CD8-positive, alpha-beta memory T cell (primary cell): ENCODE data around the gene IPO9. TPM values are rescaled to one million over a fixed set of nuclear protein-coding genes. Genes with fewer than 3 reads are reported as not detected.

Source experiments
- CTCF ChIA-PET: fragments of 350-600 bp; sonication (Branson Sonifier 250); formaldehyde crosslinking; loops from one replicate; lab custom pipeline; 2021; ENCODE audit warnings: antibody characterized with exemption; lab: Charles Lee
- POLR2A ChIA-PET: fragments of 350-600 bp; sonication (Branson Sonifier 250); formaldehyde crosslinking; loops from one replicate; lab custom pipeline; 2021; ENCODE audit warnings: antibody characterized with exemption; lab: Charles Lee
- DNase-seq, 5 donors: peaks; one replicate each; pipeline versions ENCODE4 v3.0.0 to v3.0.0-alpha.2; 2020 to 2022; ENCODE audit warnings: mixed read lengths in 1 of 5
- H3K27ac ChIP-seq: one replicate; pipeline ENCODE4 v1.7.0; 2013; ENCODE audit warnings: low read depth, mild to moderate bottlenecking, low read length, moderate library complexity
- H3K27me3 ChIP-seq: 2 replicates; pipeline ENCODE4 v1.7.0; 2013; ENCODE audit warnings: low read length, mild to moderate bottlenecking; ENCODE audit not compliant: insufficient read depth, poor library complexity, severe bottlenecking
- H3K36me3 ChIP-seq: 2 replicates; pipeline ENCODE4 v1.7.0; 2013; ENCODE audit warnings: mild to moderate bottlenecking, low read length, moderate library complexity; ENCODE audit not compliant: insufficient read depth
- H3K4me1 ChIP-seq: 2 replicates; pipeline ENCODE4 v1.7.0; 2013; ENCODE audit warnings: mild to moderate bottlenecking, low read length, moderate library complexity; ENCODE audit not compliant: insufficient read depth
- H3K4me3 ChIP-seq: 2 replicates; pipeline ENCODE4 v1.7.0; 2013; ENCODE audit warnings: mild to moderate bottlenecking, low read length
- H3K9me3 ChIP-seq: 2 replicates; pipeline ENCODE4 v1.7.0; 2013; ENCODE audit warnings: mild to moderate bottlenecking, low read length
- H3K27ac Mint-ChIP-seq, 8 donors: one replicate each; pipeline ENCODE4 v1.8.0; 2020 to 2021; ENCODE audit warnings: mixed read lengths in 8 of 8, mild to moderate bottlenecking in 6 of 8, inconsistent platforms in 3 of 8, moderate library complexity in 3 of 8
- H3K27me3 Mint-ChIP-seq, 2 donors: one replicate each; pipeline ENCODE4 v1.8.0; 2020 to 2021; ENCODE audit warnings: mixed read lengths in 2 of 2, mild to moderate bottlenecking in 1 of 2, moderate library complexity in 1 of 2
- H3K36me3 Mint-ChIP-seq, 3 donors: one replicate each; pipeline ENCODE4 v1.8.0; 2020 to 2021; ENCODE audit warnings: mixed read lengths in 3 of 3, inconsistent platforms in 1 of 3, mild to moderate bottlenecking in 1 of 3
- H3K4me1 Mint-ChIP-seq, 3 donors: one replicate each; pipeline ENCODE4 v1.8.0; 2020 to 2021; ENCODE audit warnings: mixed read lengths in 3 of 3, inconsistent platforms in 1 of 3, mild to moderate bottlenecking in 1 of 3
- H3K4me3 Mint-ChIP-seq, 7 donors: one replicate each; pipeline ENCODE4 v1.8.0; 2020 to 2021; ENCODE audit warnings: mixed read lengths in 7 of 7, mild to moderate bottlenecking in 6 of 7, moderate library complexity in 4 of 7, inconsistent platforms in 2 of 7
- H3K9me3 Mint-ChIP-seq, 5 donors: one replicate each; pipeline ENCODE4 v1.8.0; 2020 to 2022; ENCODE audit warnings: mixed read lengths in 5 of 5, mild to moderate bottlenecking in 3 of 5, moderate library complexity in 2 of 5, inconsistent platforms in 1 of 5
- polyA plus RNA-seq: library from polyadenylated mRNA; unstranded; fragments of 300-500 nt; fragmentation: Illumina TruSeq; gene quantifications from one replicate; pipeline ENCODE4 v1.2.3, GENCODE V29; 2021
- total RNA-seq, 2 experiments: library from RNA; stranded (reverse); gene quantifications; one replicate each; pipeline ENCODE4 v1.2.3, GENCODE V29; 2021

IPO9 gene
- total and polyA plus RNA-seq, 3 experiments from 2014 or later, result 27.8 to 71.2 (median 65.2) TPM

GRCh38 chr1:201840490-201840889, 11.5 kb downstream of the IPO9 start:
- Histone ChIP-seq H3K27me3 (no peaks in the 10 kb centered on the region), H3K27ac (no peak overlapping the region), H3K36me3 (no peaks in the 10 kb centered on the region), H3K4me3 (no peak overlapping the region), H3K4me1 (peaks cover 3% of the 10 kb centered on the region), H3K9me3 (no peaks in the 10 kb centered on the region)
- ChIA-PET CTCF (interaction anchor here (2.7 kb wide), 1 partner anchor 11 kb away, joined by 9 read pairs; the partner anchor contains the start of gene IPO9), POLR2A (no interaction called here)
- no peak for DNase-seq
- Mint-ChIP-seq H3K36me3 (peaks cover 0 to 49% (median 3%) of the 10 kb centered on the region in 3 donors), H3K27me3 (no peaks in the 10 kb centered on the region), H3K4me3 (no peak overlapping the region), H3K27ac (peak overlapping the region in 3 of 8 donors; percentile 23 to 70 (median 36)), H3K4me1 (peaks cover 32 to 68% (median 66%) of the 10 kb centered on the region in 3 donors), H3K9me3 (no peaks in the 10 kb centered on the region)

DNA sequence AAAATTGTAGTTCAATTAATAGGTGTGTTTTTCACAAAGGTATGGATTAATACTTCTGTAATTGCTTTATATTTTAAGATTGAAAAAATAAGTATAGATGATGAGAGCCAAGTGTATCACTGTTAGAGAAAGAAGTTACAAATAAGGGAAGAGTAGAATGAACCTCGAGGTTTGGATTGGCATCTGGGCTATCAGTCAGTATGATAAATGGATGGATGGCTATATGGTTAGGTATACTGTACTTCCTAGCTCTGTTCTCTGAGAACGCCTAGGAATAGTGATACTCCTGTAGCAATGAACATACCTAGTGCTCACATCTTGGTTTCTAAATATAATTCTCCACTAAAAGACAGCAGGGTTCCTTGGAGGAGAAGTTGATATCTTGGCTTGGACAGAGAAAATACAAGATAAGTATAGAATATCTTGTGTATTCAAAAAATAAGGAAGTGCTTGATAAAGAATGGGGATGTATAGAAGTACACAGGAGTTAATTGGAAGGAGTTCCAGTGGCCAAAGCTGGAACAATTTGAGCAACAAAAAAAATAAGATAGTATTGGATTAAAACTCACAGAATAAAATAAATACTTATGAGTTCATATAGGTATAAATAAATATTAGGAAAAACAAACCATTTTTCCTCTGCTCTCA, 12.4 kb downstream of the IPO9 start:
- Histone ChIP-seq H3K27me3 (no peaks in the 10 kb centered on the region), H3K4me1 (peaks cover 3% of the 10 kb centered on the region), H3K9me3 (no peaks in the 10 kb centered on the region), H3K36me3 (no peaks in the 10 kb centered on the region), H3K27ac (no peak overlapping the region), H3K4me3 (no peak overlapping the region)
- peaks cover 31 to 68% (median 67%) of the 10 kb centered on the region in 3 donors for H3K4me1 Mint-ChIP-seq
- no peaks in the 10 kb centered on the region for H3K9me3 Mint-ChIP-seq
- no peak overlapping the region for H3K27ac Mint-ChIP-seq
- ChIA-PET CTCF (interaction anchor here (2.7 kb wide), 1 partner anchor 12 kb away, joined by 9 read pairs; the partner anchor contains the start of gene IPO9), POLR2A (no interaction called here)
- H3K4me3 Mint-ChIP-seq, result no peak overlapping the region
- DNase-seq, result no peak
- peaks cover 0 to 43% (median 3%) of the 10 kb centered on the region in 3 donors for H3K36me3 Mint-ChIP-seq
- H3K27me3 Mint-ChIP-seq, result no peaks in the 10 kb centered on the region

- H3K27ac ChIP-seq, result no peak overlapping the region
- Mint-ChIP-seq H3K27ac (peak overlapping the region in 2 of 8 donors; percentile 7 to 17), H3K4me1 (peaks cover 30 to 60% (median 59%) of the 10 kb centered on the region in 3 donors), H3K27me3 (no peaks in the 10 kb centered on the region), H3K36me3 (peaks cover 0 to 39% (median 5%) of the 10 kb centered on the region in 3 donors), H3K9me3 (no peaks in the 10 kb centered on the region), H3K4me3 (no peak overlapping the region)
- no peak overlapping the region for H3K4me3 ChIP-seq
- ChIA-PET CTCF (interaction anchor here (1.1 to 2.7 kb wide), 2 partner anchors 13 to 361 kb away, joined by 3 to 9 read pairs; partner anchors contain the start of gene IPO9), POLR2A (interaction anchor here (0.6 kb wide), 1 partner anchor 119 kb away, joined by 3 read pairs; no protein-coding TSS in a partner anchor)
- H3K27me3 ChIP-seq, result no peaks in the 10 kb centered on the region
- H3K4me1 ChIP-seq, result peaks cover 3% of the 10 kb centered on the region
- no peaks in the 10 kb centered on the region for H3K36me3 ChIP-seq
- H3K9me3 ChIP-seq, result no peaks in the 10 kb centered on the region
- no peak for DNase-seq
Measured at GRCh38 chr1:201842472-201843027, 13.6 kb downstream of the IPO9 start.

- Mint-ChIP-seq H3K27me3 (no peaks in the 10 kb centered on the region), H3K4me1 (peaks cover 22 to 50% (median 46%) of the 10 kb centered on the region in 3 donors), H3K9me3 (no peaks in the 10 kb centered on the region), H3K36me3 (peaks cover 0 to 54% (median 12%) of the 10 kb centered on the region in 3 donors), H3K27ac (peak overlapping the region in 3 of 8 donors; percentile 10 to 88 (median 60)), H3K4me3 (no peak overlapping the region)
- POLR2A ChIA-PET, result no interaction called here
- Histone ChIP-seq H3K27me3 (no peaks in the 10 kb centered on the region), H3K9me3 (no peaks in the 10 kb centered on the region), H3K27ac (no peak overlapping the region), H3K36me3 (peaks cover 10% of the 10 kb centered on the region), H3K4me3 (no peak overlapping the region), H3K4me1 (no peaks in the 10 kb centered on the region)
- CTCF ChIA-PET, result no interaction called here
- DNase-seq, result no peak
Measured at GRCh38 chr1:201845331-201846083, 16.6 kb downstream of the IPO9 start.

DNA sequence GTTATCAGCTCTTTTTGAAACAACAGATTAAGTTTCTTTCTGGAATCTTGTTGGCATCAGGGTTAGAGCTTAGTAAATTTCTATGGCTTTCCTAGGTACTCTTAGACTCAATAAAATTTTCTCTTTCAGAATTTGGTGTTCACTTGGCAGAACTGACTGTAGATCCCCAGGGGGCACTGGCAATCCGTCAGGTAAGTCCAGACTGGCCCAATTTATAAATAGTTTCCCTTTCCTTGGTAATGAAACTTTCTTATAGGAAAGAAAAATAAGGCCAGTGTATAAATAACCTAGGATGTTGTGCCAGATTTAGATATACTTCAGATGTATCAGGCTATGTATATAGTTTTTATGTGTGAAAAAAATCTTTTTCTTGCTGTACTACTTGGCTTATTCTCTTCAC, 18.2 kb downstream of the IPO9 start:
- Histone ChIP-seq H3K27me3 (no peaks in the 10 kb centered on the region), H3K4me1 (no peaks in the 10 kb centered on the region), H3K27ac (no peak overlapping the region), H3K9me3 (no peaks in the 10 kb centered on the region), H3K4me3 (no peak overlapping the region), H3K36me3 (peaks cover 17% of the 10 kb centered on the region)
- Mint-ChIP-seq H3K27me3 (no peaks in the 10 kb centered on the region), H3K27ac (peak overlapping the region in 1 of 8 donors; percentile 81), H3K9me3 (no peaks in the 10 kb centered on the region), H3K36me3 (peaks cover 0 to 57% (median 15%) of the 10 kb centered on the region in 3 donors), H3K4me1 (peaks cover 11 to 37% (median 30%) of the 10 kb centered on the region in 3 donors), H3K4me3 (no peak overlapping the region)
- CTCF ChIA-PET, result interaction anchor here (1.5 to 2.6 kb wide), 2 partner anchors 10 to 18 kb away, joined by 4 to 8 read pairs; partner anchors contain the start of gene IPO9
- no peak for DNase-seq
- POLR2A ChIA-PET, result no interaction called here

GRCh38 chr1:201848230-201848629, 19.3 kb downstream of the IPO9 start:
- ChIA-PET POLR2A (no interaction called here), CTCF (interaction anchor here (1.5 to 2.6 kb wide), 3 partner anchors 12 to 29 kb away, joined by 3 to 8 read pairs (median 4); partner anchors contain the start of gene IPO9)
- DNase-seq, result no peak
- Histone ChIP-seq H3K4me3 (no peak overlapping the region), H3K36me3 (peaks cover 28% of the 10 kb centered on the region), H3K27ac (no peak overlapping the region), H3K27me3 (no peaks in the 10 kb centered on the region), H3K4me1 (no peaks in the 10 kb centered on the region), H3K9me3 (no peaks in the 10 kb centered on the region)
- no peak overlapping the region for H3K4me3 Mint-ChIP-seq
- peaks cover 0 to 57% (median 17%) of the 10 kb centered on the region in 3 donors for H3K36me3 Mint-ChIP-seq
- no peak overlapping the region for H3K27ac Mint-ChIP-seq
- no peaks in the 10 kb centered on the region for H3K9me3 Mint-ChIP-seq
- peaks cover 10 to 26% (median 19%) of the 10 kb centered on the region in 3 donors for H3K4me1 Mint-ChIP-seq
- no peaks in the 10 kb centered on the region for H3K27me3 Mint-ChIP-seq

- H3K36me3 ChIP-seq, result peaks cover 37% of the 10 kb centered on the region
- Mint-ChIP-seq H3K27me3 (no peaks in the 10 kb centered on the region), H3K9me3 (no peaks in the 10 kb centered on the region), H3K4me1 (peaks cover 10 to 19% (median 12%) of the 10 kb centered on the region in 3 donors), H3K4me3 (no peak overlapping the region), H3K27ac (peak overlapping the region in 2 of 8 donors; percentile 3 to 61), H3K36me3 (peaks cover 0 to 67% (median 17%) of the 10 kb centered on the region in 3 donors)
- no peak overlapping the region for H3K27ac ChIP-seq
- no peak overlapping the region for H3K4me3 ChIP-seq
- no peak for DNase-seq
- no peaks in the 10 kb centered on the region for H3K4me1 ChIP-seq
- no peaks in the 10 kb centered on the region for H3K9me3 ChIP-seq
- no peaks in the 10 kb centered on the region for H3K27me3 ChIP-seq
- POLR2A ChIA-PET, result no interaction called here
- CTCF ChIA-PET, result interaction anchor here (1.5 to 2.6 kb wide), 2 partner anchors 20 to 28 kb away, joined by 3 to 8 read pairs; partner anchors contain the start of gene IPO9
Measured at GRCh38 chr1:201849372-201850052, 20.6 kb downstream of the IPO9 start.
